HG03342 (cell line): ENCODE data around the gene KERA.

Experiments used
- ATAC-seq: cut with Tn5 transposase; IDR thresholded peaks from one replicate; pipeline ENCODE4 v1.9.1; 2021; ENCODE audit warnings: mild to moderate bottlenecking, moderate library complexity; ENCODE audit not compliant: unreplicated experiment

Gene KERA

DNA sequence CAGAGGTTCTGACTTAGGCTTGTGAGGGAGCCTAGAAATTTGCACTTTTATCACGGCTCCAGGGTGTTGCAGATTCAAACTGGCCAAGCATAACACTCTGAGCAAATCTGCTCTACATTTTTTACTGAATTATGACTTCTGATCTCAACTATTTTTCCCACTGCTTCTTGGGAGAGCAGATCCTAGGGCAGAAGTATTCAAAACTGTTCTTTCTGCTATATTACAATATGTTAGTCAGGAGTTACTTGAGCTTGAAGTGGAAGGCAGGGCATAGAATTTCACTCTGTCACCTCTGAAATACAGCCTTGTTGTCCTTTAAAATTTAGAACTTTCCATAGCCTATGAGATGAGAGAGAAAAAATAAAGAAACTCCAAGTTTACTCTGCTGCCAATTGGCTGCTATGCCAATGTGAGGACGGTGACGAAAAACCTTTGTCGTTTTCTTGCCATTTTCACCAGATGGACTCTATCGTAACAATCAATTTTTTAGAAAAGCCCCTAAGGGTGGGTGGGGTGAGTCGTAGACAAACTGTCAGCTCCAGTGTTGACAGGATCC, 16.4 kb upstream of the KERA start:
- no peak for ATAC-seq

DNA sequence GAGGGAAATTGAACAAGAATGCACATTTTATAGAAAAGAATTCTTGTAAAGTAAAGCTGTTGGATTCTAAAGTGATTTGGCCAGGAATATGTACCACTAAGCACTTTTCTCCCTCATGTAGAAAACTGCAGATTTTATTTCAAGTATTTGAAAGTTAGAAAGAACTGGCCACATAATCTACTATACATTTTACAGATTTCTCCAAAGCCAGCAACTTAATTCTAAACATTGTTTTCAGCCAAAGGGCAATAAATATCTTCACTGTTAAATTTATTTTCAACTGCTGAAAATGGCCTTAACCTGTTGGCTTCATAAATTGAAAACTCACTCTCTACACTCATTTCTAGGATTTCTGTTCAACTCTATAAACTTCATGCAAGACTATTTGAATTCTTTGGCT, 15.6 kb upstream of the KERA start:
- ATAC-seq = no peak

DNA sequence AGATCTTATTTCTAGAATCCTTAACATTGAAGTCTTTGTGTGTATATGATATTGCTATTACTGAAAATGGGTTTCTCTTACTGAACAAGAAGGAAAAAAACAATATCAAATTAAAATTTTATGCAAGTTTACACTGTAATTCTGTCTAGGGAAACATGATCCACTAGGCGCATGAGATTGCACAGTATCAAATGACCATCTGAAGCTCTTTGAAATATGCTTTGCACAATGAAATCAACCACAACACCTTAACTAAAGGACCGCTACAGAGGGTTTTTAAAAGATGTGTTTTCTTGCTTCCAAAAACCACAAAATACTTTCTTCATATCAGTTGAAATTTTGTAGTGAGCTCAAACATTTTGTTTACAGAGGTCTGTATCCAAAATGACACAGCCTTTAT, 15.1 kb upstream of the KERA start:
- no peak for ATAC-seq

DNA sequence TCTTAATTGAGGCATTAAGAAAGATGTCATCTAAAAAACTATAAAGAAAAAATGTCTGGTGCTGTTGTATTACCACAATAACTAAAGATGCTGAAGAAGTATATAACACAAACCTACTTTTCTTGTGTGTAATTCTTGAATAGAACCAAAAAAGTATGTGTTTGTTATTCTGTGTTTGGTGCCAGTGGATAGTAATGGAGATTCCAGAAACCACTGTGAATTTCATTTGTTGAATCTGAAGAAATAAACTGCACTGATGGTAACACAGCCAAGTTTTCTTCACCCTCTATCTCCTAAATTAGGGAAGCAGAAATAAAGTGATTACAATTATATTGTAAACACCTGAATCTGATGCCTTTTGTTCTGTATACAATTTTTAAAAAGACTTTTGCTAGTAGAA, 13.1 kb upstream of the KERA start:
- no peak for ATAC-seq

DNA sequence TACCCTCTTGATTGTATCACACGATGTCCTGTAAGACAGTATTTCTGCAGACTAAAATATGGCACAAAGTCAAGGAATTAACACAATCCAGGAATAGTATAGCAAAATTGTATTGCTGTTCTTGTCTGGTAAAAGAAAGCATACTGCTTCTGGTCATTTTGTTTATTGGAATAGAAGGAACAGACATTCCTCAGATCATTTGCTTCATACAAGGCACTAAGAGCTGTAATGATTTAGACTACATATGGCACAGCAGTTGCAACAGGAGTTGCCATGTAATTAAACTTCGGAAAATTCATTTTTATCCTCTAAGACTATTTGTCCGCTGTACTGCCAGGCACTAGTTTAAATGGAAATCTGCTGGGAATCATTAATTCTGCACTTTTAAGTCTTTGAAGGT, 7.6 kb upstream of the KERA start:
- ATAC-seq = no peak

DNA sequence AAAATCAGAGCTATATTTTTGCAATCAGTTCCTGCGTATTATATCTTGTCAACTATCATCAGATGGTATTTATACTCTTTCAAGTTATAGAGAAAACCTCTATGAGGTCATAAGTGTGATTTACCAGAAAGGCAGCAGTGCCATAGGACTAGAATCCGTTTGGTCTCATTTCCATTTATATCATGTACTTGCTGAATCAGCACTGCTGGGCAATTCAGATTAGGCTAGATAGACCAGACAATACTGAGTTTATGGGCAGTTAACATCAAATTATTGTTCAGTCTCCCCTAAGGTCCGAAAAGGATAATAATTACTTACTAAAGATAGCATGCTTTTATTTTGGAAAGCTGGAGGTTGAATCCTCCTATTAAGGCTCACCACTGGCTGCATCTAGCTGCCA, 6.8 kb upstream of the KERA start:
- no peak for ATAC-seq

DNA sequence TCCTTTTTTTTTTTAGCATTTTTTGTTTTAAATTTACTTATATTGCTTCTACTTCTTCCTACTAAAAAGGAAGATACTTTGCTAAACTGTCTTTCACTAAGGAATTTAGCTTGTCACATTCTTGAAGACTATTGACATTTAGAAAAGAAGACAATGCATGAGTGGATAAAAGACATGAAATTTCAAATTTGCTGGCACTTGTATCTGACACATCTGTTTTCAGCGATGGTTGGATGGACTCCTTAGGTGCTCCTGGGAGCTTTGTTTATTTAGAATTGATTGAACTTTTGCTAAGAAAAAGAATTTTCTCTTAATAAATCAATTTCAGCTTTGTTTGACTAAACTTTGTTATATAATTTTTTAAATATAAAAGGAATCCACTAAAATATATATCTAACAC, 3.3 kb upstream of the KERA start:
- no peak for ATAC-seq

DNA sequence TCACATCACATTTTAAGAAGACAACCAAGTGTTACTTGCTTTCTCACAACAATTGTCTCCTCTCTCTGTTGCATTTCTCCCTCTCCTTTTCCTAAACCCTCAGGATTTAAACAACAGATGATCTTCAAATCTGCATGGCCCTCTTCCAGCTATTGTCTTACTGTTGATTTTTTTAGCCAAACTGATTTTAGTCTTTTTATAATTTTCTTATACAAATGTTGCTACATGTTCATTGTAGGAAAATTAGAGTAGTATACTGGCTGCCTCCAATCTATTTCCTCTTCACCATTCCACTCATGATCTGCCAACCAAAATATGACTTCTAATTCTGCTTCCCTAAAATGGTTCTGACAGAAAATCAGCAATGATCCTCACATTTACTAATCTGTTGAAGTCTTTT, 1.4 kb upstream of the KERA start:
- ATAC-seq = no peak

DNA sequence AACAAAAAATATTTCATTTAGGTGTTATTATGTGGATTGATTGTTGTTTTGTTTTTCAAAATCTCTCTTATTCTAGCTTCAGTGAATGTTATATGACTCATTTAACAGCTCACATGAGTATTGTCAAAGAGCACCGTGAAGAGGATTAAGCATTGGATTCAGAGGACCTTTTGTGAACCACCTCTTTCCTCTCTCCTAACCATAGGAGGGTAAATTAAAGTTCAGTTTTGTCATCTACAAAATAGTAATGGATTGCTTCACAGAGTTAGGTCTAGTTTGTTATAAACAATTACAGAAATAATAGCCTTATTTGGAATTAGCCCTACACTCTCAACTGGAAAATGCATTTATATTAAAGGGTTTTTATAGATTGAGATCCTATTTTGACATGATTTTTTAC, 962 bp upstream of the KERA start:
- no peak for ATAC-seq

DNA sequence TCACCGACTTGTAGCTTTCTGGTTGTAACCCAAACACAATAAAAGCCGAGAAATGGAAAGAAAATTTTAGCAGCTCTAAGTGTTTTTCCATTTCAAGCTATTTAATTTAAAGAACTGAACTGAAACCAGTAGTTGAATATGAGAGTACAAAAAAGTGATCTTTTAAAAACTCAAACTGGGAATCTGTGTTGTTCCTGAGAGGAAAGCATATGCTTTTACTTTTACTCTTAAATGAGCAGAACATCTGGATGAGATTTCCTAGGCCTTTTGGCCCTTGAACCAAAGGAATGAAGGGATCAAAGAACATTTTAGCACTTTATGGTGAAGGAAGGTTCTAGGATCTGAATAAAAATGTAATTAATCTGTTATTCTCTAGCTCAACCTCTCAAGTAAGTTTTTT, 1.3 kb downstream of the KERA start:
- ATAC-seq = no peak

DNA sequence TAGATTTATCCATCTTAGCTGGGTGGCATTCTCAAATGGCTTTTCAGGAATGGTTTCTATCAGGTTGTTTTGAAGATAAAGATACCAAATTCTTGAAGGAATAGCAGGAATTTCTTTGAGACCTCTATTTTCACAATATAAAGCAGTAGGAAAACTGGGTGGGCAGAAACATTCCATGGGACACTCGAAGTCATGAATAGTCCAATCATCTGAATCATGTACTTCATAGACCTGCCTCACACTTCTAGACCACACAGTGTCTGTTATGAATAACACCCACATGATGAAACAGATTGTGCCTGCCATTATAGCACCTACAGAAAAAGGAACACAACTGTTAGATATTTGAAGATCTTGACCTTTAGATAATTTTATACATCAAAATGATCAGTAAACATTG, 1.8 kb downstream of the KERA start:
- ATAC-seq = no peak

DNA sequence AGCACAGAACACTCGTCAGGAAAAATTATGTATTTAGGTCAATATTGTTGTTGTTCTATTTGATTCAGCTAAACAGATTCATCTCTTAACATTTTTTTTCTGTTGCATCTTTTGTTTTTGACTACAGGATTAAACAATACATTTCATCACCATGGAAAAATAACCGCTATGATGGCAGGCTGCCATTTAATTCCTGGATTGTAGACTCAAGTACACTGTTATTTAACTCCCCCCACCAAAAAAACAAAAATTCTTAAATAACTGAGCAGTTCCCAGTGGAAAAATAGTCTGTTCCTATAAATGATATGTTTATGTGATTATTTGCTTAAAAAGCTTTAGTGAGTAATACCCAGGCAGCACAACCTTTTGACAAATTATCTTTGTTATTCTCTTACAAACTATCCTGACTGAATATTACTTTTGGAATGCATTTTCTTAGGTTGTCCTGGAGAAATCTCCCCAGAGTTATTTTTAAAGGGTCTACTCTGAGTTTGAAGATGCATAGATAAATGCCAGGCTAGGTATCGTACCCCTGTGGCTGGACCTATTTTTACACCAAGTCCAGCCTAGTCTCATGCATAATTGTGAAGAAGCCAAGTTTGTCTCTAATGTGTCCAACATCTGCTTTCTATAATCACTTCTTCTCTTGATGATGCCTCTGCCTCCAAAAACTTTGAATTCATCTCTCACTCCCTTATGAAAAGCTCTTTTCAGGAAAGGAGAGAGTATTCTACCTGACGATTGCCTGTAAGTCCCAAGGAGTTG, 3.7 kb downstream of the KERA start:
- ATAC-seq = no peak

DNA sequence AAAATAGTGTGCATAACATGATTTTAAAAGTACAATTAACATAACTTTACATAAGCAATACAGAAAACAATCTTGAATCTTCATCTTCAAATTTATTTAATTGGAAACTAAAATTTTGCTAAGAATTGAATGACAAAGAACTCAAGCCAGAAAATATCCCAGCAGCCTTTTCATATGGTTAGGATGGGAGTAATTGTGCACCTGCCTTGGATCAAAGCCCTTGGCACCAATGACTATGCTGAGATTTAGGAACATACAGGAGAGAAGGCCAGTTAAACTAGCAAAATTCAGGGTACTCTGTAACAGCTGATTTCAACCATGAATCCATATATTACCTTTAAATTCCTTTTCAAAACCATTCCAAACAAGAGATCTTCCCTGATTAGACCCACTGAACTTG, 5.8 kb downstream of the KERA start:
- no peak for ATAC-seq

DNA sequence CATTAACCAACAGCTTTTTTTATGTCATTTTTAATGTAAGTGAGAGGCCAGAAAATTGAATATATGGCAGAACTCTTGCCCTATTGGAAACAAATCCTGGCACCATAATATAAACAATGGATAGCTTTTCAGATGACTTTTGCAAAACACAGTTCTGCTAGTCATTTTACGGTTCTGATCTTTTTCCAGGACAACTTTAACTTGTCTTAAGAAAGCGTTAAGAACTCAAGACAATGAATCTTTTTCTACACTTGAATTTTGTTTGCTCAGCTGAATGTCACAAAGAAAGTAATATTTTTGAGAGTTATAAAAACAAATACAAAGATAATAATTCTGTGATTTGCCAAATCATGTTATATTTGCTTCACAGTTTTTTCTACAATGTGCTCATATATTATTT, 13.2 kb downstream of the KERA start:
- no peak for ATAC-seq

DNA sequence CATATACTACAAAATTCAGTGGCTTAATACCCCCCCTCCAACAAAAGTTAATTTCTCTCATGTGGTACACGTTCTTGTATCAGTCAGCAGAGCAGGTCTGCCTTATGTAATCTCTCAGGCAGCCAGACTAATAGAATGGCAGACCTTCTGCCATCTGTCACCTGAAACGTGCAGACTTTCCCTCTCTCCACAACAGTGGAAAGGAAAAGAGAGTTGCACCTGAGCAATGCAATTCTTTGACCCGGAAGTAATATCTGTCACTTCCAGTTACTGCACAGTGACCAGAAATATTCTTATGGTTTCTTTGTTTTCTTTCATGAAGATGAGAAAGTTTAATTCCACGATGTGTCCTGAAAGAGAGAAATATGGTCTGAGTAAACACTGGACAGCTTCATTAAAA, 14.4 kb downstream of the KERA start:
- no peak for ATAC-seq

DNA sequence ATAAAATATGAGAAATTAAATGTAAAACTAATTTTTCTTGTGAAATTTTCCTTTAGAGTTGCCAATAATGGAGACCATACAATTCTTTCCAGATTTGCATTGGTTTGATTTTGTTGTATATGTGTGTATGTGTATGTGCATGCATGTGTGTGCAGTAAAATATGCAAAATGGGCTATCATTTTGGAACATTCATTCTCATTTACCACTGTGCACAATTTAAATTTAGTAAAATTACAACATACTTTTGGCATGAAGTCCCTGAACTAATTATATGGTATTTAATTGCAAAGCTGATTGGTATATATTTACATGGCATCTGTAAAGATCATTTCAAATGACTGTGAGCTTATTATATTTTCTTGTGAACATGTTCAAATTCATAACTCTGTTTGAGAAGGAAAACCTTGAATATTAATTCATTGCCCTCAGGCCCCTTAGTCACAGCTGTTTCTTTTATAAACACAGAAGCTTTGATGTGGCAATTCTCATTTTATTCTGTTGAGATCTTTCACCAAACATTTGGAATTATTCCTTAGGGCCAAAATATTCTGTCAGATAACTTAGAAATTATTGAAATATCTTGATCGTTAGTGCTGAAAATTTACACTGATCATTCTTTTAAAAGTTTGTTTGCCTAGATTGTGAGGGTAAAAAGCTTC, 17.6 kb downstream of the KERA start:
- ATAC-seq = no peak

DNA sequence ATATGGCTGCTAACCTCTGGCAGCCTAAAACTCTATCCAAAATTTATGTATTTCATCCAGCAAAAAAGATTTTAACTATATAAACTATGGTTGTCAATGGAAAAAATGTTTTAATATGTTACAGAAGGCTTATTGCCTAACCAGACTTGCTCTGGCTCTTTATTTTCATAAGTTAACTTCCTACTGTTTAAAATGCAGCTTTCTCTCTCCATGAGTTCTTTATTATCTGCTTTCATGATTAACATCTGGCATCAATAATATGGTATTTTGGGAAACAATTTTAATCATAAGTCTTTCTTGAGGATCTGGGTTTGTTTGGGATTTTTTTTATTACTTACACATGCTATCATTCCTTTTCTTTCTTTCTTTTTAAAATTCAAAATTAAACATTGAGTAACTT, 20.5 kb downstream of the KERA start:
- ATAC-seq = no peak

DNA sequence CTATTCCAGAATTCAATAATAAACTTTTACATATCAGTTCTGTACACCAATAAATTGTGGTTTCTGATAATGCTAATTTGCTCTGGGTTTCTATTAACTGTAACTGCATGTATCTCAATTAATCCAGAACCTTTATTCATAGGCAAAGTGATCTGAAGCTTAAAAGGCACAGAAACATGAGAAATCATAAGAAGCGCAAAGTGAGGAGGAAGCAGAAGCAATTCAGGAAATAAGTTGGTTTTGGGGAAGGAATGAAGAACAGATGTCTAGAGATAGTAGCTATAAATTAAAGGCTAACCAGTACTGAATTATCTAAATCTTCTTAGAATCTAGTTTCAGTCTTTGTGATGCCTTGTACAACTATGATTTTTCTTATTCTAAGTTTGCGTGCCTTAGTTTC, 24.6 kb downstream of the KERA start:
- ATAC-seq = no peak

DNA sequence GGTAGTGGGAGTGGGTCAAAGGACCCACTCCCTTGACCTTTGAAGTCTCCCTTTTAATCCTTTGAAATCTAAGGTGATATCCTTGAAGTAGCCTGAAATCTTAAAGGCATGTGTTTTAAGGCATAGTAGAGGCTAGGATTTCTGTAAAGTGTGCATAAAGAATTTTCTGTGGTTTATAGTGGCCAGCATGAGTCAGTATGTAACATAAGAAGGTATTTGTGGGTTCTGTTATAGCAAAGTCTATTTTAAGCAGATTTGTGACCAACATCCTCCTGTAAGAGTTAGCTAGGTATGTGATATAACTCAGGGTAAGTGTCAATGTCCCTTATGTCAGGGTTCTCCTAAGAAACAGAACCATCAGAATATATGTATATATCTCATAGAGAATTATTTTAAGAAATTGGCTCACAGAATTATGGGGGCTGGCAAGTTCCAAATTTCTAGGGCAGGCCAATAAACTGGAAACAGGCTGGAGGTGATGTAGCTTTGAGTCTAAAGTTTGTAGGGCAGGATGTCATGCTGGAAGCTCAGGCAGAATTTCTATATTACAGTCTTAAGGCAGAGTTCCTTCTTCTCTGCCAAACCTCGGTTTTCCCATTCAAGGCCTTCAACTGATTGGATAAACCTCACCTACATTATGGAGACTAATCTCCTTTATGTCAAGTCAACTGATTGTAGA, 34.4 kb downstream of the KERA start:
- ATAC-seq = no peak

DNA sequence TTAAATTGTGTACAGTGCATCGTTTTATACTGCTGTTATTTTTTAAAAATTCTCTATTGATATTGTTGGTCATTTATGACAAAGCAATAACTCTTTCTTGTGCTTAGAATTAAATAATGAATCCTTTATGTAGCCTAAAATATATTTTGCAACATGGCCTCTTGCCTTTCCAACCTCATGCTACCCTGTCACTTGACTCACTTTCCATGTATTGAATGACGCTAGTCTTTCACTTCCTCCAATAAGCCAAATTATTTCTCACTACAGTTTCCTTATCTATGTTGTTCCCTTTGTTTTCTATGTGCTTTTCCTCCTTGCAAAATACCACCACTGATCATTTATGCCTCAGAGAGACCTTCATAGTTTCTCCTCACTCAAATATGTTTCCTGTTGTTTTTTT, 36.7 kb downstream of the KERA start:
- ATAC-seq = no peak

DNA sequence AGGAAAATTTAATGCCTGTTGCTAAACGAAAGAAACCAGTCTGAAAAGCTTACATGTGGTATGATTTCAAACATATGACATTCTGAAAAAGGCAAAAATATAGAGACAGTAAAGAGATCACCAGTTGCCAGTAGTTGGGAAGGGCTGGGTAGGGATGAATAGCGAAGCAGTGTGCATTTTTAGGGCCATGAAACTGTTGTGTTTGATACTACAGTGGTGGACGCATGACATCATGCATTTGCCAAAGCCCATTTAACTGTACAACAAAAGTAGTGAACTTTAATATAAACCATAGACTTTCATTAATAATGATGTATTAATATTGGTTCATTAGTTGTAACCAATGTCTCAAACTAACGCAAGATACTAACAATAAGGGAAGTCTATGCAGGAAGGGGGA, 38.4 kb downstream of the KERA start:
- no peak for ATAC-seq
